HCT116 (cell line): ENCODE data around the gene LACRT.

ENCODE experiments used
- CEBPB ChIP-seq: IDR thresholded peaks from 2 replicates; pipeline ENCODE4 v1.6.1; 2012; ENCODE audit warnings: low read depth
- EGR1 ChIP-seq: IDR thresholded peaks from 2 replicates; pipeline ENCODE4 v1.6.1; 2012; ENCODE audit warnings: low read depth
- JUND ChIP-seq: IDR thresholded peaks from 2 replicates; pipeline ENCODE4 v1.6.1; 2012
- POLR2A ChIP-seq: IDR thresholded peaks from 2 replicates; pipeline ENCODE4 v1.7.0; 2011; ENCODE audit warnings: borderline replicate concordance; ENCODE audit not compliant: insufficient read depth, insufficient read length; ENCODE audit errors: extremely low read depth
- POLR2AphosphoS5 ChIP-seq: IDR thresholded peaks from 2 replicates; pipeline ENCODE4 v1.6.1; 2011; ENCODE audit warnings: mild to moderate bottlenecking, low read depth, low read length, moderate library complexity
- SIN3A ChIP-seq: IDR thresholded peaks from 2 replicates; pipeline ENCODE4 v1.6.1; 2012; ENCODE audit warnings: low read depth
- SP1 ChIP-seq: IDR thresholded peaks from 2 replicates; pipeline ENCODE4 v1.6.1; 2012; ENCODE audit warnings: low read depth
- YY1 ChIP-seq: IDR thresholded peaks from 2 replicates; pipeline ENCODE4 v1.6.1; 2011; ENCODE audit warnings: low read length, low read depth, moderate library complexity, mild to moderate bottlenecking; ENCODE audit not compliant: insufficient replicate concordance; ENCODE audit errors: extremely low read depth
- TF ChIP-seq, protein P1 (sequence below), 3 experiments: fragments of 200-600 bp in 1 of 3; sonication (generic) in 1 of 3; IDR thresholded peaks in 2 of 3; conservative IDR thresholded peaks in 1 of 3; 2 replicates each; pipeline ENCODE4 v1.5.1; 2012 to 2017; ENCODE audit warnings: low read depth in 2 of 3, low read length in 2 of 3, antibody characterized with exemption in 1 of 3, borderline replicate concordance in 1 of 3, control low read depth in 1 of 3, mild to moderate bottlenecking in 1 of 3, mixed read lengths in 1 of 3, mixed run types in 1 of 3, moderate library complexity in 1 of 3; ENCODE audit not compliant: insufficient read depth in 1 of 3
- TF ChIP-seq, protein P2 (sequence below): IDR thresholded peaks from 2 replicates; pipeline ENCODE4 v1.6.1; 2012; ENCODE audit warnings: low read depth
- TF ChIP-seq, protein P3 (sequence below): IDR thresholded peaks from 2 replicates; pipeline ENCODE4 v1.6.1; 2011; ENCODE audit warnings: mild to moderate bottlenecking, low read length, moderate library complexity; ENCODE audit not compliant: insufficient replicate concordance; ENCODE audit errors: extremely low read depth
- TF ChIP-seq, protein P4 (sequence below): IDR thresholded peaks from 2 replicates; pipeline ENCODE4 v1.6.1; 2012

DNA sequence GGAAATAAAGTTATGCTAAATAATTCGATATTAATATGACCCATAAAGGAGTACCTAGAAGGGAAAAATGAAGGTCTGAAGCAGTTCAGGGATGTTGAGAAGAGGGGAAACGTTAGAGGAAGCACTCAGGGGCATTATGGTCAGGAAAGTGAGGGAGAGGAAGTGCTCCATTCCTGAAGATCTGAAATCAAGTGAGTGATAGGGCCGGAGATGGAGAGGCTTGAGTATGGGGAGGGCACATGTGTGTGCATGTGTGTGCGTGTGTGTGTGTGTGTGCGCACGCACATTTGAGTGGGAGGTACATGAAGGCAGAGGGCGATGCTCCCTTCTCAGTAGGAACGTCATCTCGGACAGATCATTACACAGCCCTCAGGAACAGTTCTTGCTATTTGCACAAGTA lies 18.3 kb upstream of the LACRT start:
- TF ChIP-seq, protein P1, sequence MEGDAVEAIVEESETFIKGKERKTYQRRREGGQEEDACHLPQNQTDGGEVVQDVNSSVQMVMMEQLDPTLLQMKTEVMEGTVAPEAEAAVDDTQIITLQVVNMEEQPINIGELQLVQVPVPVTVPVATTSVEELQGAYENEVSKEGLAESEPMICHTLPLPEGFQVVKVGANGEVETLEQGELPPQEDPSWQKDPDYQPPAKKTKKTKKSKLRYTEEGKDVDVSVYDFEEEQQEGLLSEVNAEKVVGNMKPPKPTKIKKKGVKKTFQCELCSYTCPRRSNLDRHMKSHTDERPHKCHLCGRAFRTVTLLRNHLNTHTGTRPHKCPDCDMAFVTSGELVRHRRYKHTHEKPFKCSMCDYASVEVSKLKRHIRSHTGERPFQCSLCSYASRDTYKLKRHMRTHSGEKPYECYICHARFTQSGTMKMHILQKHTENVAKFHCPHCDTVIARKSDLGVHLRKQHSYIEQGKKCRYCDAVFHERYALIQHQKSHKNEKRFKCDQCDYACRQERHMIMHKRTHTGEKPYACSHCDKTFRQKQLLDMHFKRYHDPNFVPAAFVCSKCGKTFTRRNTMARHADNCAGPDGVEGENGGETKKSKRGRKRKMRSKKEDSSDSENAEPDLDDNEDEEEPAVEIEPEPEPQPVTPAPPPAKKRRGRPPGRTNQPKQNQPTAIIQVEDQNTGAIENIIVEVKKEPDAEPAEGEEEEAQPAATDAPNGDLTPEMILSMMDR (IDR thresholded peaks at IDR 0.05 in 2 of 3, conservative IDR thresholded peaks at IDR 0.05 in 1 of 3; ENCODE audit: borderline replicate concordance in 1 of 3, insufficient read depth in 1 of 3, low read depth in 2 of 3, low read length in 2 of 3), result no peak
- TF ChIP-seq POLR2AphosphoS5, result no peak
- TF ChIP-seq JUND, result no peak
- TF ChIP-seq, protein P2, sequence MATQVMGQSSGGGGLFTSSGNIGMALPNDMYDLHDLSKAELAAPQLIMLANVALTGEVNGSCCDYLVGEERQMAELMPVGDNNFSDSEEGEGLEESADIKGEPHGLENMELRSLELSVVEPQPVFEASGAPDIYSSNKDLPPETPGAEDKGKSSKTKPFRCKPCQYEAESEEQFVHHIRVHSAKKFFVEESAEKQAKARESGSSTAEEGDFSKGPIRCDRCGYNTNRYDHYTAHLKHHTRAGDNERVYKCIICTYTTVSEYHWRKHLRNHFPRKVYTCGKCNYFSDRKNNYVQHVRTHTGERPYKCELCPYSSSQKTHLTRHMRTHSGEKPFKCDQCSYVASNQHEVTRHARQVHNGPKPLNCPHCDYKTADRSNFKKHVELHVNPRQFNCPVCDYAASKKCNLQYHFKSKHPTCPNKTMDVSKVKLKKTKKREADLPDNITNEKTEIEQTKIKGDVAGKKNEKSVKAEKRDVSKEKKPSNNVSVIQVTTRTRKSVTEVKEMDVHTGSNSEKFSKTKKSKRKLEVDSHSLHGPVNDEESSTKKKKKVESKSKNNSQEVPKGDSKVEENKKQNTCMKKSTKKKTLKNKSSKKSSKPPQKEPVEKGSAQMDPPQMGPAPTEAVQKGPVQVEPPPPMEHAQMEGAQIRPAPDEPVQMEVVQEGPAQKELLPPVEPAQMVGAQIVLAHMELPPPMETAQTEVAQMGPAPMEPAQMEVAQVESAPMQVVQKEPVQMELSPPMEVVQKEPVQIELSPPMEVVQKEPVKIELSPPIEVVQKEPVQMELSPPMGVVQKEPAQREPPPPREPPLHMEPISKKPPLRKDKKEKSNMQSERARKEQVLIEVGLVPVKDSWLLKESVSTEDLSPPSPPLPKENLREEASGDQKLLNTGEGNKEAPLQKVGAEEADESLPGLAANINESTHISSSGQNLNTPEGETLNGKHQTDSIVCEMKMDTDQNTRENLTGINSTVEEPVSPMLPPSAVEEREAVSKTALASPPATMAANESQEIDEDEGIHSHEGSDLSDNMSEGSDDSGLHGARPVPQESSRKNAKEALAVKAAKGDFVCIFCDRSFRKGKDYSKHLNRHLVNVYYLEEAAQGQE, result no peak
- no peak for TF ChIP-seq POLR2A
- TF ChIP-seq, protein P3, sequence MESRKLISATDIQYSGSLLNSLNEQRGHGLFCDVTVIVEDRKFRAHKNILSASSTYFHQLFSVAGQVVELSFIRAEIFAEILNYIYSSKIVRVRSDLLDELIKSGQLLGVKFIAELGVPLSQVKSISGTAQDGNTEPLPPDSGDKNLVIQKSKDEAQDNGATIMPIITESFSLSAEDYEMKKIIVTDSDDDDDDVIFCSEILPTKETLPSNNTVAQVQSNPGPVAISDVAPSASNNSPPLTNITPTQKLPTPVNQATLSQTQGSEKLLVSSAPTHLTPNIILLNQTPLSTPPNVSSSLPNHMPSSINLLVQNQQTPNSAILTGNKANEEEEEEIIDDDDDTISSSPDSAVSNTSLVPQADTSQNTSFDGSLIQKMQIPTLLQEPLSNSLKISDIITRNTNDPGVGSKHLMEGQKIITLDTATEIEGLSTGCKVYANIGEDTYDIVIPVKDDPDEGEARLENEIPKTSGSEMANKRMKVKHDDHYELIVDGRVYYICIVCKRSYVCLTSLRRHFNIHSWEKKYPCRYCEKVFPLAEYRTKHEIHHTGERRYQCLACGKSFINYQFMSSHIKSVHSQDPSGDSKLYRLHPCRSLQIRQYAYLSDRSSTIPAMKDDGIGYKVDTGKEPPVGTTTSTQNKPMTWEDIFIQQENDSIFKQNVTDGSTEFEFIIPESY, result no peak
- no peak for TF ChIP-seq SIN3A
- no peak for TF ChIP-seq CEBPB
- no peak for TF ChIP-seq EGR1
- TF ChIP-seq YY1, result no peak
- TF ChIP-seq, protein P4, sequence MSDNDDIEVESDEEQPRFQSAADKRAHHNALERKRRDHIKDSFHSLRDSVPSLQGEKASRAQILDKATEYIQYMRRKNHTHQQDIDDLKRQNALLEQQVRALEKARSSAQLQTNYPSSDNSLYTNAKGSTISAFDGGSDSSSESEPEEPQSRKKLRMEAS, result no peak
- no peak for TF ChIP-seq SP1
